NCI-H510A (cell line): ENCODE measurements around the gene LRRC34.
A peak's percentile ranks its signal among the peaks of the same experiment; 100 is the strongest.

Experiments used
- DNase-seq: peaks from one replicate; lab custom pipeline; 2025; lab: John Stamatoyannopoulos, UW

The LRRC34 gene

DNA sequence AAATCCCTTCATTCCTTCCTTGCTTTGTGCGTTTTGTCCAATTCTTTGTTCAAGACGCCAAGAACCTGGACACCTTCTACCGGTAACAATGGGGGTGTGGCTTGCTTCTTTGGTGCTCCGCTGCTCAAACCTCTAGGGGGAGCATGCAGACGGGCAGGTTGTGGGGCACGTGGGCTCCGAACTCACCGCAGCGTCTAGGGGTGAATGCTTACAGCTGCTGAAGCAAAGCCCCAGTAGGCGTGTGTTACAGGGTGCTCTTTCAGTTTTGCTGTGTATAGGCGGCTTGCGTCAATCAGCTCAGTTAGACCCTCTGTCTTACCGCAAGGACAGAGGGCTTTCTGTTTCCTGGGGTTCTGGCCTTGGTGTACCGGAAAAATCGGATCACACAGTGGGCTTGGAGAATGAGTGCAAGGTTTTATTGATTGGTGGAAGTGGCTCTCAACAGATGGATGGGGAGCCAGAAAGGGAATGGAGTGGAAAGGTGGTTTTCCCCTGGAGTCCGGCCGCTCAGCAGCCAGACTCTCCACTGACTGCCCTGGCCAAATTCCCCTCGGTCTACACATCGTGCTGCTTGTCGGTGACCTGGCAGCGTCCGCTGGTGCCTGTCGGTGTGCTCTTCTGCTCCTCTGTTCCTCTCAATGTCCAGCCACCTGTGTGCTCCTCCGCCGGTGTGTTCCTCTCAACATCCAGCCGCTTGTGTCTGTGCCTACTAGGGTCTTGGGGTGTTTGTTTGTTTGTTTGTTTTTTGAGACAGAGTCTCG is 1.2 kb upstream of the LRRC34 start:
- DNase-seq = peak; percentile 20

DNA sequence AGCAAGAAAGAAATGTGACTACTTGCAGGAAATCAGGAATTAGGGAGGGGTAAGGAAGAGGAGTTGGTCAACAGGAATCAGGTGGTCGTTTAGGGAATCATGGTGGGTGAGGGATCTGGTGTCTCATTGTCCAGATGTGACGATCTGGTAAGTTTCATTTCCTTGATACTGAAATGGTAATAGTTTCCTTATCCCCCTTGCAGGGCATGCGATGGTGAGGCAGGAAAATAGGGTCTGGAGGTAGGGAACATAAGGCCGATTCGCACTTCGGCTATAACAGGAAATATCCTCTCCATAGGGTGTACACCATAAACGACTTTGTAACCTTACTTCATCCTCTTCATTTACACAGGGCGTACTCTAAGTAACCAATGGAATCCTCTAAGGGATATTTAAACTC is 574 bp upstream of the LRRC34 start:
- no peak for DNase-seq

DNA sequence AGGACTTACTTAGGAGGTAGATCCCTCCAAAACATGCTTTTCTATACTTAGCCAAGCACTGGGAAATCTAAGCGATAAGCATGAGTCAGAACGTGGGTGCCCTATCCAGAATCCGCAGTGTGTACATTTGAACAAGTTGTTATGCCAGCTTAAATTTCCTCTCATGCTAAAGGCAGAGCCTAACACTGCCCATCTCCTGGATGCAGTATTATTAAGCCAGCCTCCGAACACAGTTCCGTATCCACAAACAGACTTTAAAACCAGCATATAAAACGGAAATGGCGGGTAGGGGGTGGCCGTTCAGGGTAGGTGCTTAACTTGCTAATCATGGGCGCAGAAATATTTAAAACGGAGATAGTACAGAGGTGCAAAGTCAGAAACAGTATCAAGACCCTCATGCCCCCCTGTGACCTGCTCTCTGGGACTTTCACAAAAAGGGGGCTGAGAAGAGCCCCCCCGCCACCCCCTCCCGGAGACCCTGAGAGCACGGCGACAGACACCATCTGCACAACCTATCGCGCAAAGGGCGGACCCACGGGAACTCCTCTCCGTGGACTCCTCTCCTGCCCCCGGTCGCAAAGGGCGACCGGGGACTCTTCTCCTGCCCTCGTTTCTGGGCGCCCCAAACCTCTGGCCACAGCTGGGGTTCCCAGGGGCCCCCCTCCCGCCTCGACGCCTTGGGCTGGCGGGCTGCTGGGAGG is 923 bp downstream of the LRRC34 start:
- DNase-seq = peak; percentile 30

DNA sequence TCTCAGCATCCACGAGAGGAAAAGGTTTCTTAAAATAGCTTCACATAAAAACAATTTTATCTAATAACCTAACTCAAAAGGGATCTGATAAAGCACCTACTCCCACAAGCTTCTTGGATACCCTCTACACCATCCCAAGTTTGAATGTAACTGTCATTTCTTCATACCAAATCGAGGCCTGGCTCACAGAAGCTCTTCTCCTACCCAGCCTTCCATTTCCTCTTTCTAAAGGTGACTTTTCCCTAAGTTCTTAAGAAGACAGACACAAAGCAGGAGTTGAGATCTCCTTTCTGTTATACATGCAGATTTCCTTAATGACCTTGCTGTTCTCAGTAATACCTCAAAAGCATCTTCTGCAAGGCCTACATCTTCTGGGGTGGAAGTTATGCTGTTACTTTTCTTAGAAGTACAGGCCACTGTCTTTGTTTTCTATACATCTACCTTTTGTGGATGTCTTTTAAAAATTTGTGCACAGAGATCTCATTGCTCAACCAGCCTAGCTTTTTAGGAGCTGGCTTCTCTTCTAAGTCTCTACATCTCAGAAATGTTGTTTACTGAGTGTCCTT is 3.4 kb downstream of the LRRC34 start:
- no peak for DNase-seq

DNA sequence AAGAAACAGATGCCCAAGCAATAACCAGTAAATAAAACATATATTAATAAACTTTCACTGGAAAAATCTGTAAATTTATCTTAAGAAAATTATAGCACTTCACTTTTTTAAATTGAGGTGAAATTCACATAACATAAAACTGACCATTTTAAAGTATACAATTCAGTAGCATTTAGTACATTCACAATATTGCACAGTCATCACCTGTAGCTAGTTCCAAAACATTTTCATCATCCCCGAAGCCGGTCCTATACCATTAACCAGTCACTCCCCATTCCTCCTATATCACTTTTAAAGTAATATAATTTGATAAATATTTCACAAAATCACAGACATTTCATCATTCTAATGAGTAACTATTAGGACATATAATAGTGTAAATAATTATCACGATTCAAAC is 8.0 kb downstream of the LRRC34 start:
- DNase-seq = no peak

DNA sequence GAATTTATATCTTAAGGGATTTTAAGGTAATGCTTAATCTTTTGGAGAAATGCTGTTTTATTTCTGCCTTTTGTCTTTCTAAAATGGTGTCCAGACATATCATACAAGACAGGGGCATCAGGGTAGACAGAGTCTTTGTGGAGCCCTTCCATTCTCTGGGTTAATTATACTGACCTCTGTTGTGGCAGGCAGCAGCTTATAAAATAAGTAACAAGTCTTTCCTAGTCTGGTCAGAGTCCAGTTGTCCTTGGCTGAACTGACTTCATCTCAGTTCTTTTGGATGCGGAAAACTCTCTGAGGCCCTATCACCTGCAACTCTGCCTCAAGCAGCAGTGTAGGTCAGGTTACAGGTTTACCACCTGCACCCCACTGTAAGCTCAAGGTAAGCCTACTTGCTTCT is 20.3 kb downstream of the LRRC34 start:
- DNase-seq = no peak

DNA sequence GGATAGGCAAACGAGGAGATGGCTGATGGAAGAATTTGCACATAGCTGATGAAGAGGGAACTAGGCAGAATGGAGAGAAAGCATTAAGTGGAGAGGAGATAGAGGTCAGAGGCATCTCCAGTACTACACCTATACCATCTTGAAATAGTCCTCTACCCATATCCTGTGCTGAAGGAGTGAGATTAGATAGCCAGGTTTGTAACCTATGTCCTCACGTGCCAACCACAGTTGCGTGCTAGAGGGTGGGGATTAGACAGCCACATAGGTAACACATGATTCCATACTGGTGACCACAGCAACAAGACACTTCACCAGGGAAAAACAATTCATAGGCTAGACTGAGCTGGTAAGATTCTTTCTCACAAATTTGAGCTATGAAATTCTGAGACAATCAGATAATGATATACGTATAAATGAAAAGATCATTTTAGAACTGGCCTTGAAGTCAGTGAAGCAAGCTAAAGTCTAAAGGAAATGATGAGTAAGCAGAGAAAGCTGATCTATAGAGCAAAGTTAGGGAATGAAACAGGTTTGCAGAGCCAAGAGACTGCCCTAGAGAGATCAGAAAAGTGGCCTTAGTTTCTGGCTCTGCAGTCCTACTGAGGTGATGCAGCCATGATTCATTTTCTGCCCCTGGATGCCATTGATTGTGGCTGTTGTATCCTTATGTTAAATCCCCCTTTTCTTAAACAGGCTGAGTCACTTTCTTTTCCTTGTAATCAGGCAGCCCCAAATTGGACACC is 21.8 kb downstream of the LRRC34 start:
- DNase-seq = no peak

DNA sequence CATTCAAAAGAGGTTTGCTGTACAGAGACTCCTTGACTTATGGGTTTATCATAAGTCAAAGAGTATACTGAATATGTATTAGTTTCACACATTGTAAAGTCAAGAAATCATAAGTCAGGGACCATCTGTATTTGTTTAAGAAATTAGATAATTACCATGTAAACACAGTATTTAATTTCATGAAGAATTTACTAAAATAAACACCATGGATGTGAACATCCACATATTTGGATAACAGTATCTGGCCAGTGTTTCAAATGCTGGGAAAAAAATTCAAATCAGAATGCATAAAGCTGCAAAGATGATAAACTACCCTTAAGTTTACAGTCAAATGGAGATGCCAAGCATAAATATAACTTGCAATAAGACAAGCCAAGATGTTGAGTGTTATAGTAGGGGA is 22.5 kb downstream of the LRRC34 start:
- no peak for DNase-seq

DNA sequence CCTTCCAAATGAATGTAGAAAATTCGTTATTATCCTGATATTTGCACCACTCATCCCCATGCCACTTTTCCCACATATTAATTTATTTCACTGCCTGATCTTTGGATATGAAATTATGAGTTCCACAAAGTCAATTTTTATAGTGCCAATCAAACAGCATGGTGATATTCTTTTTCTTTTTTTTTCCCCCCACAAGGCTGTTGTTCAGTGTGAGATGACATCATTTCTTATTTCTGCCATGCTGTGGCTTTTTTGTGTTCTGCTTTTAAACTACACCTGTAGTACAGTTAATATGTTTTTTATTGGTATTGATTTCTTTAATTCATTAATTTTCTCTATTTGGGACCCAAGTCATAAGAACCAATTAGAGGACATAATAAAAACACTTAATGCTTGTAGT is 24.9 kb downstream of the LRRC34 start:
- no peak for DNase-seq

DNA sequence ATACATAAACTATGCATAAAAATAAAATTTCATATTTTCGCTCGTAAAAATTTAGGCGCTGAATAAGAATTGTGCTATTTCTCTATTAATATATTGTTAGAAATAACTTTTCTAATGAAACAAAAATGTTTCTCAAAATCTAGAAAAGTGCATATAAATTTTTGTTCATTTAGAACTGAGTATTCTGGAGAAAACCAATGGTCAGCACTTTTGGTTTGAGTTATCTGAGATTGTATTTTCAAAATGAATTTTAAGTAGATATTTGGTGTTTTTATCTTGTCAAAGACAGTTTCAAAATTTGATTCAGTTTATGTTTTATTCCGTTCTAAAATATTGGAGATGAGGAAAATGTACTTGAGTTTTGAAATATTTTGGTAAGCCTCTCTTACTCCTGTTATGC is 25.6 kb downstream of the LRRC34 start:
- DNase-seq = no peak

DNA sequence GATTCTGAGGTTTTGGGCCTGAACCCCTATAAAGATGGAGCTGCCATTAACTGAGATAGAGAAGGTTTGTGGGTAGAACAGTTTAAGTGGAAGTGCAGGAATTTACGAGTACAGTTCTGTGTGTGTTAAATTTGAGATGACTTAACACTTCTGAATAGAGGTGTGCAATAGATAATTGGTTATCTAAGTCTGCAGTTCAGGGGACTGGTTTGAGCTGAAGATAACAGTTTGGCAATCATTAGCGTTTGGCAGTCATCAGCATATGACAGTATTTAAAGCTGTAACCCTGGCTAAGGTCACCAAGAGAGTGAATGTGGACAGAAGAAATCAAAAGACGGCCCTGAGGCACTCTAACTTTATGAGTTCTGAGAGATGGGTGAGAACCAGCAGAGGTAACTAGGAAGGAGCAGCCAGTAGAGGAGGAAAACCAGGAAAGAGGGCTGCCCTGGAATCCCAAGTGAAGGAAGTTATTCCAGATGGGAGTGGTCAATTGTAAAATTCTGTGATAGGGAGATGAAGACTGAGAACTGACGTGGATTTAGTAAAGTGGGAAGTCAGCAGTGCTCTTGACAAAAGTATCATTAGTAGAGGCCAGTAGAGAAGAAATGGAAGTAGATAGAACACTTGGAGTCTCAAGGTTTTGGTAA is 31.4 kb downstream of the LRRC34 start:
- no peak for DNase-seq

DNA sequence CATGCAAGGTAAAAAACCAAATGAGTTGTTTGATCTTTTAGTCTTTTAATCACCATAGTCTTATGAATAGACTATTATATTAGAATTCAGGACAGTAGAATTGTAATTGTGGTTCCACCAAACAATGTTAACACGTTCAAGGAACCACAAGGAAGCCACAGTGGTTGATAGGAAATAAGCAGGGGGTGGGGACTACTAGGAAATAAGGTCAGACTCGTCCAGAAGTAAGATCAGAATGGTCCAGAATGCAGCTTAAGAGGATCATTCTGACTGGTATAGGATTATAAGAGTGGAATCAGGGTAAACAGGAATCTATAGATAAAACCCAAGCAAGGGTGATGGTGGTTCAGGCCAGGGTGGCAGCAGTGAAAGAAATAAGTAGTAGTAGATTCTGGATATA is 32.0 kb downstream of the LRRC34 start:
- DNase-seq = no peak

DNA sequence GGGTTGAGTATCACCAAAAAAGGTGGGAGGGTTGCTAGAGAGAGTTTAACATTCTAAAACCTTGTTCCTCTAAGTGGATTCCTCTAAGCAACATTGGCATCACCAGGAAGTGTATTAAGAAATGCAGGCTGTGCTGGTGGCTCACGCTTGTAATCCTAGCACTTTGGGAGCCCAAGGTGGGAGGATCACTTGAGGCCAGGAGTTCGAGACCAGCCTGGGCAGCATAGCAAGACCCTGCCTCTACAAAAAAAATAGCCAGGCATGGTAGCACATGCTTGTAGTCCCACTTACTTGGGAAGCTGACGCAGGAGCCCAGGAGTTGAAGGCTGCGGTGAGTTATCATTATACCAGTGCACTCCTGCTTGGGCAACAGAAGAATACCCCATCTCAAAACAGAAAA is 34.9 kb downstream of the LRRC34 start:
- DNase-seq = no peak

DNA sequence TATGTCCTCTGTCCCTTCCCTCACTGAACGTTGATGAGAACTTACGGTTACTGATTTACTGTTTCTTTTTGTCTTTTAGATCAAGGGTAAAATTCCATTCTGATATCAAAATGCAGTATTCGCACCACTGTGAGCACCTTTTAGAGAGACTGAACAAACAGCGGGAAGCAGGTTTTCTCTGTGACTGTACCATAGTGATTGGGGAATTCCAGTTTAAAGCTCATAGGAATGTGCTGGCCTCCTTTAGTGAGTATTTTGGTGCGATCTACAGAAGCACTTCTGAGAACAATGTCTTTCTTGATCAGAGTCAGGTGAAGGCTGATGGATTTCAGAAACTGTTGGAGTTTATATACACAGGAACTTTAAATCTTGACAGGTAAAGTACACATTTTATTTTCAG is 38.5 kb downstream of the LRRC34 start:
- DNase-seq = no peak

DNA sequence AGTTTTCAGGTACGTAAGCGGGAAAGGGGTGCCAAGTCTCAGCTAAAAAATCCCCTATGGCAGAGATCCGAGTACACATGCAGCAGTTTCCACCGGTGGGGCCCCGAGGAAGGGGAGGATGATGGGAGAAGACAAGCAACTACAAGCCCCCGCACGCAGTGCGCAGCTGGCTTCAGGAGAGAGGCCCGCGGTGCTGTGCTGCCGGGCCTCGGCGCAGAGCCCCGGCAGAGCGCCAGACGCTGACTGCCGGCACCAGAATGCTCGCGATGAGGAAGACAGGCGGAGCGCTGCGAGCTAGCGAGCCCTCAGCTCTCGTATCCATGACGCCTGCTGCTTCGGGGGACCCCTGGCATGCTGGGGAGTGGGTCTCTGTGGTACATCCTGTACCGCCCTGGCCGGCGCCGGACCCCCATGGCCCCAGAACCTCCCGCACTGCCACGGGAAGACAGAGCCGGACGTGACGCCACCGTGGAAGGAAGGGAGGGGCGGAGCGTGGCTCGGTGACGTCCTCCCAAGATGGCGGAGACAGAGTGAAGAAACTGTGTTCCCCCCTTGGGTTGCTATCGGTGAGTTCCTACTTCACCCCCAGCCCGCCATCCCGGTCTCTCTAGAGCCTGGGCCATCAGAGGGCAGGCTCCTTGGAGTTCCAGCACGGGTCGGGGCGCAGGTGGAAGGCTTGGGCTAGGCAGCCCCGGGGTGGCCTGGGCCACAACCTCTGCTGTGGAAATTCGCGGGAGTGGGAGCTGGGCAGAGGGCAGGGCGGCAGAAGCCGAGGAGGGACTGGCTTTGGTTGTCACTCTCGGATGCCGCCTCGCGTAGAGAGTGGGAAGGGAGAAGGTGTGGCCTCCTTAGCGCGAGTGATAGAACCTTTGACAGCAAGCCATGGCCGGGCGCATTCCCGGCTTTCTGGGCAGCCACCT is 39.5 kb downstream of the LRRC34 start, which contains the start of gene MYNN:
Gene MYNN (plus strand): TSS at position 500 of the 920 bp plus-strand sequence. CDS start 900 bp downstream, outside the sequence.
- DNase-seq = peak; percentile 68

DNA sequence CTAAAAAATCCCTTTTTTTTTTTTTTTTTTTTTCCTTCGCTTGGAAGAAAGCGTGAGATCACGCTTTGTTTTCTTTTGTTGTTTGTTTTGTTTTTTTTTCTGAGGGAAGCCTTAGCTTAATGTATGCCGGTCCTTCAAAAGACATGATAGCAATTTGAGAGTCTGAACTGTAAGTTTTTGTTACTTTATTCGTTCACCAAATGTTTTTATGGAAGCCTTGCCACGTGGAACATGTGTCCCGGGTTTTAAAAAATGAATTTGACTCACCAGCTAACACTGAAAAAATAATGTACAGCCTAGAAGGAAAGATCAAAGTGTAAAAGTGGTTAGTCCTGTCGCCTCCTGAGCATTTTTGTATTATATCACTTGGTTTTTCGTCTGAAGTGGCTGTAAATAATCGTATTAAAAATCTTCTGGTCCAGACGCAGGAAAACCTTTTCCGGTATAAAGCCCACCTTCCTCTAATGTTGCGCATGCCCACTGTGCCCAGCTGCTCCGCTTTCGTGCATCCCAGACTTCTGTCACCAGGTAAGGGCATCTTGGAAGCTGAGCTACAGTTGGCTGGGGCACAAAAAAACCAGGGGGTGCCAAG is 40.3 kb downstream of the LRRC34 start:
- DNase-seq = peak; percentile 61

DNA sequence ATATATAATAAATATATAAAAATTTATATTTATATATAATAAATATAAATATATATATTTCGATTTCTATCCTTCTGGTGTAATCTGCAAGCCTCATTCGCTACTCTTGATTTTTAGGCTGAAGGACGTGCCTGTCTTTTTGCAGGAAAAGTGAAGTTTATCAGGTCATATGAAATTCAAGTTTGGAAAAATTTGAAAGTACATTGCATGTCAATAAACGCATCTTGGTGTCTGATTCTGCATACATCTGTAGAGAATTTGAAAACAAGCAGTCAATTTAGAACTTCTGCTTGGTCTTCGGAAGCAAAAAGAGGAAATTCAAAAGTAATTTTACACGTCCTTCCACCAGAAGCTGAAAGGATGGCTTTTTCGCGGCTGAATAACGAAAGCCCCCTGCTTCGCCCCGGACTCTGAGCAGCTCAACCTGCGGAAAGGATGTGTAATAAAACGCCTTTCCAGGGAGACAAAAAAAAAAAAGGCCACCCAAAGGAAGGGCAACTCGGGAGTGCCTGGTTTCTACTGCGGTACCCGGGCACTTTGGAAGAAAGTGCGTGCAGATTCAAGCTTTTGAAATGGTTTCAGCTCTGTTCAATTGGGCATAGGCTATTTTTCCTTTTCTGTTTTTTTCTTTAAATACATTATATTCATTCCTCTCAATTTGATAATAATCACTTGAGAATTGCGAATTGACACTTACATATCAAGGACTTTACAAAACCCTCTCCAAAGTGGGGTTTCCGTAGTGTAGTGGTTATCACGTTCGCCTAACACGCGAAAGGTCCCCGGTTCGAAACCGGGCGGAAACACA is 41.0 kb downstream of the LRRC34 start:
- peak; percentile 59 for DNase-seq

DNA sequence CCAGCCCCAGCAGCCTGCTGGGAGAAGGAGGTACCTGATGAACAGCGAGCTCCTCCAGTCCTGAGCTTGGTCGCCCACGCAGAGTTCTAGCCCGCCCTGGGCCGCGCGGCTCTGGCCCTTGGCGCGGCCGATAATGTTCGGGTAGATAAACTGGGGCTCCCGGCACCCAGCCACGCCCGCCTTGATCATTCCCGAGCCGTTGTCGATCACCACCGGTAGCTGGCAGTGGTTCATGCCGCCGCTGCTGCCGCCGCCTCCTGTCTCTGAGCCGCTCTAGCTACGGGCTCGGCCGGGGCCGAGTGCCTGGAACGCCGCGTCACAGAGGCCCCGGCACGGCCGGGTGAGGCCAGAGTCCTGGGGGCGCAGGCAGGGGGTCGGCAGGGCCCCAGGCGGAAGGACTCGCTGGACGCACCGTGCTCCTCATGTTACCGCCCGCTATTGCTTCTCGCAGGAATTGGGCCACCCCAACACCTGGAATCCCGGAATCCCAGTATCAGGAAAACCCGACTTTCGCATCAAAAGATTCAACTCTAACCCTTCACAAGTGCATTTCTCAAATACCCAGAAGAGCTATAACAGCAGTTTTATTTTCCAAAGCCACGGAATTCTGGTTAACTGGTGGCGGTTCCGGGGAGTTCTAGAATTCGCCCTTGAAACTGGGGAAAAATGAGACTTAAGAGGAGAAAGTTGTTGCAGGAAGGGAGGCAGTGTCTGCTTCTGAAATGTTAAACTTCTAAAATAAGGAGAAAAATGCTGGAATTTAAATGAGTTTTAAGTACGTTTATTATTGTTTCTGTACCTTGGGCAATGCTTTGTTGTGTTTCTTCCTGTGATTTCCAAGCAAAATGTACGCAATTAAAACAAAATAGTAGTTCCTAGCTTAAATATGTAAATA is 43.2 kb downstream of the LRRC34 start, which contains the start of gene ACTRT3:
Gene ACTRT3 (minus strand): TSS at position 275 of the 895 bp plus-strand sequence. CDS start 41 bp downstream, at position 234.
- peak; percentile 73 for DNase-seq
